Measurements from ENCODE around the gene TRIM27.
"Not testable (repeated sequence)": the region's sequence is repeated elsewhere in the genome, so short reads cannot be mapped to it uniquely, and the experiment has no call there.

TRIM27 gene

GRCh38 chr6:28960846-28961500, 37.2 kb upstream of the TRIM27 start:
- Histone ChIP-seq H3K4me2 (no peak overlapping the region), H3K79me2 (ENCODE audit: insufficient read depth, low read depth) (no peaks in the 10 kb centered on the region), H4K20me1 (ENCODE audit: insufficient read depth) (no peaks in the 10 kb centered on the region), H3K27me3 (ENCODE audit: insufficient read depth, low read depth) (no peaks in the 10 kb centered on the region), H3K9ac (no peak overlapping the region), H3K36me3 (ENCODE audit: insufficient read depth) (no peaks in the 10 kb centered on the region), H2AFZ (ENCODE audit: low read depth) (no peak overlapping the region), H3K4me1 (ENCODE audit: low read depth, poor library complexity, severe bottlenecking) (no peaks in the 10 kb centered on the region), H3K27ac (no peak overlapping the region), H3K4me3 (IDR thresholded peaks at IDR 0.05; ENCODE audit: insufficient read depth, low read depth, low read length) (no peak overlapping the region)
- no peak for TF ChIP-seq CTCF (conservative IDR thresholded peaks at IDR 0.05; ENCODE audit: low read depth, low read length)

- not testable (repeated sequence) for H3K27ac ChIP-seq; H3K4me1 ChIP-seq (ENCODE audit: low read depth, poor library complexity, severe bottlenecking); H3K4me3 ChIP-seq (IDR thresholded peaks at IDR 0.05; ENCODE audit: insufficient read depth, low read depth, low read length); H3K27me3 ChIP-seq (ENCODE audit: insufficient read depth, low read depth); H3K9ac ChIP-seq; H3K79me2 ChIP-seq (ENCODE audit: insufficient read depth, low read depth); H2AFZ ChIP-seq (ENCODE audit: low read depth); H3K4me2 ChIP-seq; H4K20me1 ChIP-seq (ENCODE audit: insufficient read depth); H3K36me3 ChIP-seq (ENCODE audit: insufficient read depth)
Measured at GRCh38 chr6:28958561-28959243, 34.9 kb upstream of the TRIM27 start.

GRCh38 chr6:28957795-28958314, 34.1 kb upstream of the TRIM27 start:
- H3K27ac ChIP-seq; H2AFZ ChIP-seq (ENCODE audit: low read depth); H4K20me1 ChIP-seq (ENCODE audit: insufficient read depth); H3K4me2 ChIP-seq; H3K79me2 ChIP-seq (ENCODE audit: insufficient read depth, low read depth); H3K27me3 ChIP-seq (ENCODE audit: insufficient read depth, low read depth); H3K36me3 ChIP-seq (ENCODE audit: insufficient read depth); H3K9ac ChIP-seq; H3K4me3 ChIP-seq (IDR thresholded peaks at IDR 0.05; ENCODE audit: insufficient read depth, low read depth, low read length); H3K4me1 ChIP-seq (ENCODE audit: low read depth, poor library complexity, severe bottlenecking): not testable (repeated sequence)

GRCh38 chr6:28956331-28956730, 32.5 kb upstream of the TRIM27 start:
- no peak overlapping the region for H3K27ac ChIP-seq
- H3K9ac ChIP-seq: no peak overlapping the region
- no peak overlapping the region for H3K4me3 ChIP-seq (IDR thresholded peaks at IDR 0.05; ENCODE audit: insufficient read depth, low read depth, low read length)
- H3K27me3 ChIP-seq (ENCODE audit: insufficient read depth, low read depth): no peaks in the 10 kb centered on the region
- H3K79me2 ChIP-seq (ENCODE audit: insufficient read depth, low read depth): no peaks in the 10 kb centered on the region
- H4K20me1 ChIP-seq (ENCODE audit: insufficient read depth): no peaks in the 10 kb centered on the region
- no peak overlapping the region for H2AFZ ChIP-seq (ENCODE audit: low read depth)
- no peaks in the 10 kb centered on the region for H3K36me3 ChIP-seq (ENCODE audit: insufficient read depth)
- no peak for TF ChIP-seq CTCF (conservative IDR thresholded peaks at IDR 0.05; ENCODE audit: low read depth, low read length)
- H3K4me1 ChIP-seq (ENCODE audit: low read depth, poor library complexity, severe bottlenecking): peaks cover 10% of the 10 kb centered on the region
- no peak overlapping the region for H3K4me2 ChIP-seq

- Histone ChIP-seq H3K4me3 (IDR thresholded peaks at IDR 0.05; ENCODE audit: insufficient read depth, low read depth, low read length) (no peak overlapping the region), H3K27me3 (ENCODE audit: insufficient read depth, low read depth) (no peaks in the 10 kb centered on the region), H2AFZ (ENCODE audit: low read depth) (peak overlapping the region; percentile 37; the same call in 1 of the 2 replicates), H4K20me1 (ENCODE audit: insufficient read depth) (no peaks in the 10 kb centered on the region), H3K4me1 (ENCODE audit: low read depth, poor library complexity, severe bottlenecking) (peaks cover 14% of the 10 kb centered on the region), H3K36me3 (ENCODE audit: insufficient read depth) (no peaks in the 10 kb centered on the region), H3K4me2 (peak overlapping the region; percentile 79), H3K9ac (peak overlapping the region; percentile 0; the same call in 1 of the 2 replicates), H3K79me2 (ENCODE audit: insufficient read depth, low read depth) (no peaks in the 10 kb centered on the region), H3K27ac (no peak overlapping the region)
- no peak for TF ChIP-seq CTCF (conservative IDR thresholded peaks at IDR 0.05; ENCODE audit: low read depth, low read length)
Measured at GRCh38 chr6:28953585-28954258, 29.9 kb upstream of the TRIM27 start.

Measured in KMS-11 (cell line).